Hepatocyte (in vitro differentiated cells): ENCODE measurements around the gene MIGA2. TPM values are rescaled to one million over a fixed set of nuclear protein-coding genes. Genes with fewer than 3 reads are reported as not detected.
A peak's percentile ranks its signal among the peaks of the same experiment; 100 is the strongest.

Source experiments
- DNase-seq: peaks from one replicate; pipeline ENCODE4 v3.0.0-alpha.2; 2016; ENCODE audit warnings: low spot score
- H2AFZ ChIP-seq: fragments of 200-600 bp; sonication (generic); 2 replicates; pipeline ENCODE4 v1.6.0; 2016; ENCODE audit warnings: antibody characterized with exemption, mild to moderate bottlenecking
- H3K27ac ChIP-seq: fragments of 200-600 bp; sonication (generic); 2 replicates; pipeline ENCODE4 v1.5.1; 2016; ENCODE audit warnings: mild to moderate bottlenecking
- H3K27me3 ChIP-seq: fragments of 200-600 bp; sonication (generic); 2 replicates; pipeline ENCODE4 v1.6.1; 2016
- H3K36me3 ChIP-seq: fragments of 200-600 bp; sonication (generic); replicated peaks from 2 replicates; pipeline ENCODE4 v1.5.1; 2016; ENCODE audit warnings: low read depth; ENCODE audit not compliant: insufficient read depth
- H3K4me1 ChIP-seq: fragments of 200-600 bp; sonication (generic); 2 replicates; pipeline ENCODE4 v1.5.1; 2016; ENCODE audit warnings: mild to moderate bottlenecking, moderate library complexity; ENCODE audit not compliant: insufficient read depth
- H3K4me2 ChIP-seq: fragments of 200-600 bp; sonication (generic); 2 replicates; pipeline ENCODE4 v1.6.0; 2016
- H3K4me3 ChIP-seq: fragments of 200-600 bp; sonication (generic); 2 replicates; pipeline ENCODE4 v1.5.1; 2016; ENCODE audit warnings: mild to moderate bottlenecking
- H3K79me2 ChIP-seq: fragments of 200-600 bp; sonication (generic); 2 replicates; pipeline ENCODE4 v1.6.0; 2017; ENCODE audit warnings: mild to moderate bottlenecking
- H3K9me2 ChIP-seq: fragments of 200-600 bp; sonication (generic); replicated peaks from 2 replicates; pipeline ENCODE4 v1.6.0; 2017; ENCODE audit warnings: mild to moderate bottlenecking; ENCODE audit not compliant: insufficient read depth
- H3K9me3 ChIP-seq: fragments of 200-600 bp; sonication (generic); 2 replicates; pipeline ENCODE4 v1.5.1; 2016; ENCODE audit warnings: low read depth, mild to moderate bottlenecking
- H4K20me1 ChIP-seq: fragments of 200-600 bp; sonication (generic); 2 replicates; pipeline ENCODE4 v1.6.0; 2016; ENCODE audit warnings: mild to moderate bottlenecking; ENCODE audit not compliant: insufficient read depth, poor library complexity, severe bottlenecking
- EZH2 ChIP-seq: fragments of 200-600 bp; sonication (generic); IDR thresholded peaks from 2 replicates; pipeline ENCODE4 v1.6.1; 2016; ENCODE audit warnings: antibody characterized with exemption, mild to moderate bottlenecking, borderline replicate concordance
- EZH2phosphoT487 ChIP-seq: fragments of 200-600 bp; sonication (generic); IDR thresholded peaks from one replicate; pipeline ENCODE4 v1.6.1; 2018; ENCODE audit warnings: antibody characterized with exemption, mild to moderate bottlenecking, low read depth, moderate library complexity; ENCODE audit not compliant: unreplicated experiment, severe bottlenecking
- WGBS: methylation state at CpG from one replicate; pipeline ENCODE4 v1.1.6; 2016; ENCODE audit warnings: low lambda C conversion rate; ENCODE audit errors: missing lambda C conversion rate; 5-methylcytosine and 5-hydroxymethylcytosine counted together
- polyA plus RNA-seq: library from polyadenylated mRNA; unstranded; fragments of >200 nt; fragmentation: Nextera tagmentation; extraction: Ambion mirVana; gene quantifications from 2 replicates; pipeline ENCODE4 v1.2.1, GENCODE V29; 2016
- total RNA-seq: library from RNA; depleted of rRNA; stranded (reverse); fragments of >200 nt; gene quantifications from 2 replicates; pipeline ENCODE4 v1.2.3, GENCODE V29; 2014
- TF ChIP-seq, protein P1 (sequence below): fragments of 200-600 bp; sonication (generic); IDR thresholded peaks from 2 replicates; pipeline ENCODE4 v1.5.1; 2016; ENCODE audit warnings: antibody characterized with exemption, mild to moderate bottlenecking; ENCODE audit not compliant: poor library complexity

MIGA2 gene
- total and polyA plus RNA-seq, 2 experiments from 2014 or later: 23.4 to 29.5 TPM

DNA sequence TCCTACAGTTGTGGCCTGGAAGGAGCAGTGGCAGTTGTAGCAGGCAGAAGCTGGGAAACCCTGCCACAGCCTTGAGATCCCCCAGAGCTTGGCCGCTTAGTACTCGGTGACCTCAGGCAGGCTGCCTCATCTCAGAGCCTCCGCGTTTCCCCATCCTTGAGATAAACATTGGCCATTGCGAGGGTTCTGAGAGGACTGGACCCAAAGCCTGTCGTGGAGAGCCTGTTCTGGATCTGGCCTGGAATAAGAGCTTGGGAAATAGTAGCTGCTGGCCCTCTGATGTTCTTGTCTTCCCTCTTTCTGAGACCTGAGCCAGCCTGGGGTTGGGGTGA, 1.3 kb downstream of the MIGA2 start:
- no peak for DNase-seq
- Histone ChIP-seq H3K79me2 (peaks cover 39% of the 10 kb centered on the region), H2AFZ (no peak overlapping the region), H3K4me1 (peaks cover 16% of the 10 kb centered on the region), H3K27me3 (no peaks in the 10 kb centered on the region), H3K4me3 (no peak overlapping the region), H3K36me3 (no peaks in the 10 kb centered on the region), H3K4me2 (peak overlapping the region; percentile 97), H3K27ac (no peak overlapping the region), H4K20me1 (no peaks in the 10 kb centered on the region), H3K9me2 (no peaks in the 10 kb centered on the region), H3K9me3 (no peaks in the 10 kb centered on the region)
- 81% methylated on average over 6 of the region's 6 CpGs for WGBS
- TF ChIP-seq EZH2phosphoT487 (no peak), EZH2 (no peak)
- TF ChIP-seq, protein P1, sequence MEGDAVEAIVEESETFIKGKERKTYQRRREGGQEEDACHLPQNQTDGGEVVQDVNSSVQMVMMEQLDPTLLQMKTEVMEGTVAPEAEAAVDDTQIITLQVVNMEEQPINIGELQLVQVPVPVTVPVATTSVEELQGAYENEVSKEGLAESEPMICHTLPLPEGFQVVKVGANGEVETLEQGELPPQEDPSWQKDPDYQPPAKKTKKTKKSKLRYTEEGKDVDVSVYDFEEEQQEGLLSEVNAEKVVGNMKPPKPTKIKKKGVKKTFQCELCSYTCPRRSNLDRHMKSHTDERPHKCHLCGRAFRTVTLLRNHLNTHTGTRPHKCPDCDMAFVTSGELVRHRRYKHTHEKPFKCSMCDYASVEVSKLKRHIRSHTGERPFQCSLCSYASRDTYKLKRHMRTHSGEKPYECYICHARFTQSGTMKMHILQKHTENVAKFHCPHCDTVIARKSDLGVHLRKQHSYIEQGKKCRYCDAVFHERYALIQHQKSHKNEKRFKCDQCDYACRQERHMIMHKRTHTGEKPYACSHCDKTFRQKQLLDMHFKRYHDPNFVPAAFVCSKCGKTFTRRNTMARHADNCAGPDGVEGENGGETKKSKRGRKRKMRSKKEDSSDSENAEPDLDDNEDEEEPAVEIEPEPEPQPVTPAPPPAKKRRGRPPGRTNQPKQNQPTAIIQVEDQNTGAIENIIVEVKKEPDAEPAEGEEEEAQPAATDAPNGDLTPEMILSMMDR: no peak

DNA sequence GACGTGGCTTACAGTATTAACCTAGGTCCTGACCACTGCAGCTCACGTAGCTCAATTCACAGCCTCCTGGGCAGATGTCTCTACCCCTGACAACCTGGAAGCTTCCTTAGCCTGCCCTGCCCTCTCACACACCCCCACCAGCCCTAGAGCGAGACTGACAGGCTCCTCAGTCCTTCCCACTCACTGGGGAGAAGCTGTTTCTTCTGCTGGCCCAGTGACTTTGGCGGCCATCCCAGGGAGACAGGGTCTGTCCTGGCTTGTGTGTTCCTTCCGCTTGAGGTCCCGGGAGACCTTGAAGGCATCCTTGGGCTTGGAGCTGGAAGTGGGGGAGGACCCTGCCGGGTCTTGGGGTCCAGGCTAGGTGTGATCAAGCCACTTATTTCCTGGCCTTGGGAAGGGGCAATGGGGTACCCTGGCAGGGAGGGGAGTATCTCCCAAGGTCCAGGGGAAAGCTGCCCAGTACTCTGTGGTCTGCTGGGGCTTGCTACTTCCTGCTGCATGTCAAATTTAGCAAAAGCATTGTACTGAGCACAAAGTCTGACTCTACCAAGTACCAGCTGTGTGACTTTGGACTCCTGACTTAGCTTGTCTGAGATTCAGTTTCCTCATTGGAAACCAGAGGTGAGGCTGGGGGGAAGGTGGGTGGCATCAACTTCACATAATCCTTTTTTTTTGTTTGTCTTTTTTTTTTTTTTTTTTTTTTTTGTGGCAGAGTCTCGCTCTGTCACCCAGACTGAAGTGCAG, 1.9 kb downstream of the MIGA2 start:
- no peak overlapping the region for H2AFZ ChIP-seq
- WGBS: 93% methylated on average over 8 of the region's 8 CpGs
- peak overlapping the region; percentile 97 for H3K4me2 ChIP-seq
- no peaks in the 10 kb centered on the region for H3K9me2 ChIP-seq
- no peaks in the 10 kb centered on the region for H3K36me3 ChIP-seq
- H3K4me1 ChIP-seq: peaks cover 16% of the 10 kb centered on the region
- no peaks in the 10 kb centered on the region for H3K9me3 ChIP-seq
- H3K79me2 ChIP-seq: peaks cover 39% of the 10 kb centered on the region
- H3K27ac ChIP-seq: no peak overlapping the region
- H4K20me1 ChIP-seq: no peaks in the 10 kb centered on the region
- TF ChIP-seq EZH2: no peak
- TF ChIP-seq, protein P1: no peak
- no peak for TF ChIP-seq EZH2phosphoT487
- H3K27me3 ChIP-seq: no peaks in the 10 kb centered on the region
- no peak for DNase-seq
- H3K4me3 ChIP-seq: no peak overlapping the region

DNA sequence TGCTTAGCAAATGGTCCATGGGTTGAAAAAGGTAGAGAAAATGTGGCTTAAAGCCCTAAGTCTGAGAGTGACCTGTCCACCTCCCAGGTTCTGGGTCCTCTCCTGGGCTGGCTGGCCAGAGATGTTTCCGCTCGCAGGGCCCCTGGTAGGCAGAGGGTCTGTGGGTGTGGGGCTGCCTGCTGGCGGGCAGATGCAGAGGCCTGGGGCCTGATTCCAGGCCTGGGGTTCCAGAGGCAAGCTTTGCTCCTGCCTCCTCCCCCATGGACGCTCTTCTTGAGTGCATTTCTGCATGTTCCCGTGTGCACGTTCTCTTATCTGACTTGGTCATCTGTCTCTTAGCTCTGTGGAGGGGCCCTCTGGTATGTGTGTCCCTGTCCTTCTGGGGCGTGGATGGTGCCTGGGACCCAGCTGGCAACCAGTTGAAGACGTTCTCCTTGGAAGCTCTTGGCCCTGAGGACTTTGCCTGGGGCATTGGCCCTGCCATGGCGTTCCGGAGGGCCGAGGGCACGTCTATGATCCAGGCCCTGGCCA, 3.8 kb downstream of the MIGA2 start:
- no peaks in the 10 kb centered on the region for H3K9me2 ChIP-seq
- H2AFZ ChIP-seq: no peak overlapping the region
- peaks cover 39% of the 10 kb centered on the region for H3K79me2 ChIP-seq
- peaks cover 16% of the 10 kb centered on the region for H3K4me1 ChIP-seq
- no peaks in the 10 kb centered on the region for H3K27me3 ChIP-seq
- H3K27ac ChIP-seq: no peak overlapping the region
- no peaks in the 10 kb centered on the region for H4K20me1 ChIP-seq
- TF ChIP-seq EZH2 (no peak), EZH2phosphoT487 (no peak)
- no peak overlapping the region for H3K4me2 ChIP-seq
- no peak overlapping the region for H3K4me3 ChIP-seq
- no peaks in the 10 kb centered on the region for H3K9me3 ChIP-seq
- 91% methylated on average over 12 of the region's 12 CpGs for WGBS
- DNase-seq: no peak
- H3K36me3 ChIP-seq: no peaks in the 10 kb centered on the region

DNA sequence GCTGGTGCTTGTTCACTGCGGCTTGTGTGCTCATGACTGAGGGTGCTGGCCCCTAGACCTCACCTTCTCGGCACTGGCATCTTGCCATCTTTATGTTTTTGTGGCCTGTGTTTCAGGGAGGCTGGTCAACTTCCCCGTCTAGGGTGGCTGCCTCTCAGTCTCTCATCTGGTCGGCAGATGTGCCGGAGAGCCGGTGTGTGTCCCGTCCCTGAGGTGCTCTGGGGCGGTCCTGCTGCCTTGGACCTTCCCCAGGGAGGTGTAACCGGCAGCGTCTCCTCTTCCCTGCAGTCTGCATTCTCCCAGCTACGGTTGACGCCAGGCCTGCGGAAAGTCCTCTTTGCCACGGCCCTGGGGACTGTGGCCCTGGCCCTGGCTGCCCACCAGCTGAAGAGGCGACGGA, 5.6 kb downstream of the MIGA2 start:
- no peaks in the 10 kb centered on the region for H3K36me3 ChIP-seq
- H4K20me1 ChIP-seq: no peaks in the 10 kb centered on the region
- TF ChIP-seq EZH2 (no peak), EZH2phosphoT487 (no peak)
- TF ChIP-seq, protein P1: no peak
- H3K27me3 ChIP-seq: no peaks in the 10 kb centered on the region
- H3K79me2 ChIP-seq: peaks cover 35% of the 10 kb centered on the region
- no peak overlapping the region for H2AFZ ChIP-seq
- DNase-seq: no peak
- H3K4me3 ChIP-seq: no peak overlapping the region
- H3K4me2 ChIP-seq: no peak overlapping the region
- no peaks in the 10 kb centered on the region for H3K9me2 ChIP-seq
- H3K27ac ChIP-seq: no peak overlapping the region
- H3K4me1 ChIP-seq: peaks cover 13% of the 10 kb centered on the region
- 98% methylated on average over 15 of the region's 16 CpGs for whole genome bisulfite sequencing
- H3K9me3 ChIP-seq: no peaks in the 10 kb centered on the region
